SK-N-SH treated with all-trans-retinoic acid at 6 μM for 48 hours (cell line): ENCODE data around the gene EXOC3L2.

Experiments
- BACH2 ChIP-seq: fragments of 250-450 bp; sonication (Bioruptor Pico); IDR thresholded peaks from 2 replicates; pipeline ENCODE4 v1.9.0; 2021; ENCODE audit warnings: mild to moderate bottlenecking, borderline replicate concordance
- CSDC2 ChIP-seq: fragments of 250-450 bp; sonication (Bioruptor Pico); IDR thresholded peaks from 2 replicates; pipeline ENCODE4 v1.5.0; 2020; ENCODE audit warnings: mild to moderate bottlenecking, moderate library complexity
- PATZ1 ChIP-seq: fragments of 250-450 bp; sonication (Bioruptor Pico); IDR thresholded peaks from 2 replicates; pipeline ENCODE4 v1.8.0; 2020; ENCODE audit warnings: mild to moderate bottlenecking, moderate library complexity, borderline replicate concordance
- PPARA ChIP-seq: fragments of 250-450 bp; sonication (Bioruptor Pico); IDR thresholded peaks from 2 replicates; pipeline ENCODE4 v1.5.0; 2020; ENCODE audit warnings: mild to moderate bottlenecking, borderline replicate concordance
- TOX ChIP-seq: fragments of 250-450 bp; sonication (Bioruptor Pico); IDR thresholded peaks from 2 replicates; pipeline ENCODE4 v1.8.0; 2021; ENCODE audit warnings: mild to moderate bottlenecking, moderate library complexity, borderline replicate concordance
- TF ChIP-seq, protein P1 (sequence below): fragments of 250-450 bp; sonication (Bioruptor Pico); IDR thresholded peaks from 2 replicates; pipeline ENCODE4 v1.5.1; 2020; ENCODE audit warnings: low read depth, mild to moderate bottlenecking, moderate library complexity

GRCh38 chr19:45213031-45213430 lies 32.2 kb downstream of the EXOC3L2 start:
- TF ChIP-seq CSDC2 (CRISPR knock-in tag) (no peak), BACH2 (CRISPR knock-in tag) (no peak), PPARA (CRISPR knock-in tag) (no peak), TOX (no peak), PATZ1 (no peak)
- TF ChIP-seq, protein P1, sequence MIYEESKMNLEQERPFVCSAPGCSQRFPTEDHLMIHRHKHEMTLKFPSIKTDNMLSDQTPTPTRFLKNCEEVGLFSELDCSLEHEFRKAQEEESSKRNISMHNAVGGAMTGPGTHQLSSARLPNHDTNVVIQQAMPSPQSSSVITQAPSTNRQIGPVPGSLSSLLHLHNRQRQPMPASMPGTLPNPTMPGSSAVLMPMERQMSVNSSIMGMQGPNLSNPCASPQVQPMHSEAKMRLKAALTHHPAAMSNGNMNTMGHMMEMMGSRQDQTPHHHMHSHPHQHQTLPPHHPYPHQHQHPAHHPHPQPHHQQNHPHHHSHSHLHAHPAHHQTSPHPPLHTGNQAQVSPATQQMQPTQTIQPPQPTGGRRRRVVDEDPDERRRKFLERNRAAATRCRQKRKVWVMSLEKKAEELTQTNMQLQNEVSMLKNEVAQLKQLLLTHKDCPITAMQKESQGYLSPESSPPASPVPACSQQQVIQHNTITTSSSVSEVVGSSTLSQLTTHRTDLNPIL (CRISPR knock-in tag): no peak
